Left ventricle myocardium inferior (tissue), 1 donor: ENCODE results near the gene RPTN. TPM values are rescaled to one million over a fixed set of nuclear protein-coding genes. Genes with fewer than 3 reads are reported as not detected.

Experiments used
- DNase-seq: peaks from one replicate; pipeline ENCODE4 v3.0.0-alpha.2; 2020
- H3K27ac ChIP-seq: fragments of 200-600 bp; replicated peaks from 2 replicates; pipeline ENCODE4 v1.8.0; 2021
- H3K27me3 ChIP-seq: fragments of 200-600 bp; 2 replicates; pipeline ENCODE4 v1.8.0; 2021; ENCODE audit warnings: low read depth
- H3K36me3 ChIP-seq: fragments of 200-600 bp; 2 replicates; pipeline ENCODE4 v1.8.0; 2021
- H3K4me1 ChIP-seq: fragments of 200-600 bp; 2 replicates; pipeline ENCODE4 v1.8.0; 2021
- H3K4me3 ChIP-seq: fragments of 200-600 bp; 2 replicates; pipeline ENCODE4 v1.8.0; 2021; ENCODE audit warnings: mild to moderate bottlenecking, moderate library complexity
- H3K9me3 ChIP-seq: fragments of 200-600 bp; replicated peaks from 2 replicates; pipeline ENCODE4 v1.8.0; 2021
- intact Hi-C: fragments of 100-400 bp; cut with micrococcal nuclease; formaldehyde crosslinking; loops from one replicate; pipeline ENCODE4 v1.11.0; 2022
- total RNA-seq: library from RNA; stranded (reverse); fragmentation: NEBNext Ultra II Directional; extraction: Animal tissue kit (Norgen Biotek cat#: 25700); gene quantifications from one replicate; pipeline ENCODE4 v1.2.1, GENCODE V29; 2021
- TF ChIP-seq, protein P1 (sequence below): fragments of 200-600 bp; IDR thresholded peaks from 2 replicates; pipeline ENCODE4 v1.8.0; 2021; ENCODE audit warnings: antibody characterized with exemption, mild to moderate bottlenecking, borderline replicate concordance
- donor health status: DM: no; HTN: yes; CAD: no; lungs with severe emphysema.

The RPTN gene
- total RNA-seq, 1 donor from 2014 or later = not detected

DNA sequence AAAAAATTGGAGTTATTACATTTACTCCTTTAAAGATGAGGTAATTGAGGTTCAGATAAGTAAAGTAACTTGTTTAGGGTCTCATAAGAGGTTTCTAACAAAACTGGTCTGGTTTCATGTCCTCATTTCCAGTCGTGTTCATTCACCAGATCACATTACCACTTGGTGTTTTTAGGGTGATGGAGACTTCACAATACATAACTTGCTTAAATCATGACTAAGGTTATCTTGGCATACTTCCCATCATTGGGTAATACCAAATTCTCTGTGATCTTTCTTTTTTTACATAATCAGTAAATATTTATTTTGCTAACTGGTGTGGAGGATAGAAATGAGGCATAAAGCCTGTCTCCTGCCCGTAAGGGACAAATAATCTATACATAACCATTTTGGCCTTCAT is 31.6 kb upstream of the RPTN start:
- Histone ChIP-seq H3K27ac (no peak overlapping the region), H3K4me1 (peaks cover 13% of the 10 kb centered on the region), H3K27me3 (no peaks in the 10 kb centered on the region), H3K9me3 (no peaks in the 10 kb centered on the region), H3K4me3 (no peak overlapping the region), H3K36me3 (no peaks in the 10 kb centered on the region)
- no peak for DNase-seq
- intact Hi-C loops = loop anchor here (5.0 kb wide), 2 partner anchors 252 to 267 kb away; no protein-coding TSS in a partner anchor
- TF ChIP-seq, protein P1, sequence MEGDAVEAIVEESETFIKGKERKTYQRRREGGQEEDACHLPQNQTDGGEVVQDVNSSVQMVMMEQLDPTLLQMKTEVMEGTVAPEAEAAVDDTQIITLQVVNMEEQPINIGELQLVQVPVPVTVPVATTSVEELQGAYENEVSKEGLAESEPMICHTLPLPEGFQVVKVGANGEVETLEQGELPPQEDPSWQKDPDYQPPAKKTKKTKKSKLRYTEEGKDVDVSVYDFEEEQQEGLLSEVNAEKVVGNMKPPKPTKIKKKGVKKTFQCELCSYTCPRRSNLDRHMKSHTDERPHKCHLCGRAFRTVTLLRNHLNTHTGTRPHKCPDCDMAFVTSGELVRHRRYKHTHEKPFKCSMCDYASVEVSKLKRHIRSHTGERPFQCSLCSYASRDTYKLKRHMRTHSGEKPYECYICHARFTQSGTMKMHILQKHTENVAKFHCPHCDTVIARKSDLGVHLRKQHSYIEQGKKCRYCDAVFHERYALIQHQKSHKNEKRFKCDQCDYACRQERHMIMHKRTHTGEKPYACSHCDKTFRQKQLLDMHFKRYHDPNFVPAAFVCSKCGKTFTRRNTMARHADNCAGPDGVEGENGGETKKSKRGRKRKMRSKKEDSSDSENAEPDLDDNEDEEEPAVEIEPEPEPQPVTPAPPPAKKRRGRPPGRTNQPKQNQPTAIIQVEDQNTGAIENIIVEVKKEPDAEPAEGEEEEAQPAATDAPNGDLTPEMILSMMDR = no peak

- Histone ChIP-seq H3K27ac (peak overlapping the region; percentile 72), H3K4me3 (peak overlapping the region; percentile 73), H3K4me1 (peaks cover 13% of the 10 kb centered on the region), H3K9me3 (no peaks in the 10 kb centered on the region), H3K36me3 (no peaks in the 10 kb centered on the region), H3K27me3 (peaks cover 4% of the 10 kb centered on the region)
- TF ChIP-seq, protein P1 = peak; percentile 78
- intact Hi-C loops = loop anchor here (5.0 kb wide), 2 partner anchors 252 to 267 kb away; no protein-coding TSS in a partner anchor
- DNase-seq = peak; percentile 50
Measured at GRCh38 chr1:152189657-152190442, 30.8 kb upstream of the RPTN start.

- intact Hi-C loops = no loop called here
- peak overlapping the region; percentile 72 for H3K27ac ChIP-seq
Measured at GRCh38 chr1:152188673-152189591, 29.9 kb upstream of the RPTN start.

DNA sequence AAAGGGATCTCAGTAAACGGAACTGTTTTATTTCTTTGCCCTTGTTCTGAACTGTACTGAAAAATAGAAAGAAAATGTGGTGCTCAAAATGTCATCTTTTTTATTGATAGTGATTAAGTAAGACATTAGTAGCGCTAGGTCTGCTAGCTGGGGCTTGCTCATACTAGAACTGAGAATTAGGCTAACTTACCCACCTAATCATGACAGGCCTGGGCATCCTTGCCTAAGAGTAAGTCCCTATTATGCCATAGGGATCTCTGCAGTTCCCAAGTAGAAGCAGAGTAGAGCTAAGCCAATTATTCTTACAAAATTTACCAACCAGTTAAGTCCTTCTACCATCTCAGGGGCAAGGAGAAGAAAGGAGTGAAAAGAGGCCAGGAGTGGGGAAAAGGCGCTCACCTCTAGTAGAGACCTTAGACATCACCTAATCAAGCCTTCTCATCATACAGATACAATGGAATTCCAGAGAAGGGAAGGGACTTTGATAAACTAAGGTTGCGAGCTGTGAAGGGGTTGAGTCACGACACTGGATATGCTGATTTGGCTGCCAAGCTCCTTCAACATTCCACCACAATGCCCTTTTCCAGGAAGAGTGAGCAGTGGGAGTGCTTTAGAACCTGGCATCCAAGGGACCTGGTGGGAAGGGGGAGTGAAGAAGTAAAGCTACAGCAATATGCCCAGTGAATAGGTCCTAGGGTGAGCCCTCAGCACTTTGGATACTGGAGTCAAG is 27.7 kb upstream of the RPTN start:
- Histone ChIP-seq H3K4me3 (no peak overlapping the region), H3K27me3 (peaks cover 10% of the 10 kb centered on the region), H3K4me1 (peaks cover 18% of the 10 kb centered on the region), H3K9me3 (no peaks in the 10 kb centered on the region), H3K27ac (no peak overlapping the region), H3K36me3 (no peaks in the 10 kb centered on the region)
- intact Hi-C loops = no loop called here
- no peak for DNase-seq
- TF ChIP-seq, protein P1 = no peak

More at GRCh38 chr1:152188673-152189591, 29.9 kb upstream of the RPTN start:
- no peaks in the 10 kb centered on the region for H3K36me3 ChIP-seq
- peak; percentile 80 for DNase-seq
- peak overlapping the region; percentile 73 for H3K4me3 ChIP-seq
- no peaks in the 10 kb centered on the region for H3K9me3 ChIP-seq
- H3K27me3 ChIP-seq = peaks cover 10% of the 10 kb centered on the region
- peaks cover 13% of the 10 kb centered on the region for H3K4me1 ChIP-seq
- TF ChIP-seq, protein P1 = peak; percentile 85
